ENCODE results near the gene CPHXL2. TPM values are rescaled to one million over a fixed set of nuclear protein-coding genes. Genes with fewer than 3 reads are reported as not detected.

The CPHXL2 gene
- total and polyA plus RNA-seq, 2 experiments from 2014 or later, result not detected

- Histone ChIP-seq H2AFZ (no peak overlapping the region), H3K27me3 (ENCODE audit: insufficient read depth) (no peaks in the 10 kb centered on the region), H3K9me2 (ENCODE audit: insufficient read depth) (no peaks in the 10 kb centered on the region), H3K4me1 (ENCODE audit: insufficient read depth) (peaks cover 7% of the 10 kb centered on the region; the same call in 1 of the 2 replicates), H3F3A (replicated peaks; ENCODE audit: low read depth) (no peaks in the 10 kb centered on the region), H3K79me2 (replicated peaks; ENCODE audit: insufficient read depth) (no peaks in the 10 kb centered on the region), H3K36me3 (ENCODE audit: insufficient read depth) (no peaks in the 10 kb centered on the region), H3K27ac (ENCODE audit: low read depth) (no peak overlapping the region), H3K4me2 (no peak overlapping the region), H3K4me3 (no peak overlapping the region), H4K20me1 (replicated peaks; ENCODE audit: insufficient read depth) (no peaks in the 10 kb centered on the region)
- H3K36me3 Mint-ChIP-seq (ENCODE audit: low read depth), result no peaks in the 10 kb centered on the region
- H3K4me1 Mint-ChIP-seq, result no peaks in the 10 kb centered on the region; the same call in 2 of the 3 replicates
- ATAC-seq, result no peak
- peaks cover 1% of the 10 kb centered on the region for H3K27me3 Mint-ChIP-seq (ENCODE audit: insufficient read depth, low read depth, poor library complexity)
- TF ChIP-seq ZNF114 (CRISPR knock-in tag; IDR thresholded peaks at IDR 0.05) (no peak), NANOG (IDR thresholded peaks at IDR 0.05; ENCODE audit: borderline replicate concordance) (no peak), POLR2AphosphoS5 (IDR thresholded peaks at IDR 0.05; ENCODE audit: low read depth) (no peak), EZH2phosphoT487 (IDR thresholded peaks at IDR 0.05; ENCODE audit: unreplicated experiment) (no peak), ZNF331 (CRISPR knock-in tag; IDR thresholded peaks at IDR 0.05; ENCODE audit: low read depth) (no peak), REST (IDR thresholded peaks at IDR 0.05; ENCODE audit: unreplicated experiment) (no peak), ETS1 (IDR thresholded peaks at IDR 0.05) (no peak), JUNB (IDR thresholded peaks at IDR 0.05; ENCODE audit: unreplicated experiment) (no peak), EZH2 (IDR thresholded peaks at IDR 0.05; ENCODE audit: low read depth, unreplicated experiment) (no peak), ZNF462 (CRISPR knock-in tag; IDR thresholded peaks at IDR 0.05) (no peak), CREB1 (CRISPR knock-in tag; IDR thresholded peaks at IDR 0.05; ENCODE audit: low read depth) (no peak), CTCF (conservative IDR thresholded peaks at IDR 0.05; ENCODE audit: low read depth in 2 of 2) (no peak), STAT1 (IDR thresholded peaks at IDR 0.05; ENCODE audit: unreplicated experiment) (no peak)
- no peak overlapping the region for H3K27ac Mint-ChIP-seq
- H3K9me3 Mint-ChIP-seq, result peaks cover 71% of the 10 kb centered on the region
- no peak overlapping the region for H3K4me3 Mint-ChIP-seq
- peak; percentile 6 for DNase-seq (ENCODE audit: low spot score)
Measured at GRCh38 chr16:75702242-75702641, 25.4 kb upstream of the CPHXL2 start.

All from GM23338 (cell line).